K562 (cell line): ENCODE measurements around the gene DPRX. TPM values are rescaled to one million over a fixed set of nuclear protein-coding genes. Genes with fewer than 3 reads are reported as not detected.

Experiments used
- ATAC-seq: fragments of 200-7000 bp; cut with Tn5 transposase; 3 replicates; pipeline ENCODE4 v1.9.1; 2020; ENCODE audit warnings: moderate library complexity
- BruUV-seq: library from RNA; stranded (reverse); fragments of 400-500 nt; replicated peaks from 2 replicates; lab custom pipeline; 2021; lab: Mats Ljungman, UMichigan
- CTCF ChIA-PET: fragments of 300-600 bp; formaldehyde crosslinking; extraction: SDS; loops from one replicate; lab custom pipeline; 2021; ENCODE audit warnings: low intra/inter-chr PET ratio; lab: Yijun Ruan, JAX
- POLR2A ChIA-PET: fragments of 300-600, 350-650 bp; sonication (Branson Sonifier 250); formaldehyde crosslinking; extraction: SDS; loops from one replicate; lab custom pipeline; 2021; ENCODE audit warnings: antibody characterized with exemption, inconsistent platforms; lab: Yijun Ruan, JAX
- DNase-seq, 4 experiments: peaks; one replicate each; pipeline versions ENCODE4 v3.0.0 to v3.0.0-alpha.2; 2011 to 2018; ENCODE audit warnings: low spot score in 3 of 4, mixed read lengths in 3 of 4; ENCODE audit errors: extremely low read depth in 1 of 4
- FAIRE-seq: peaks from 2 replicates; lab custom pipeline; 2011; peaks lifted over from hg19 to GRCh38; lab: Jason Lieb, UNC
- H2AFZ ChIP-seq: 2 replicates; pipeline ENCODE4 v1.6.0; 2011; ENCODE audit warnings: low read depth, low read length, control low read depth, inconsistent platforms
- H3K27ac ChIP-seq: fragments of 200-600 bp; 3 replicates; pipeline ENCODE4 v1.8.0; 2011; ENCODE audit warnings: low read depth, mild to moderate bottlenecking, control low read depth, inconsistent platforms, low read length, moderate library complexity, mixed read lengths; ENCODE audit errors: extremely low read depth
- H3K27me3 ChIP-seq, 2 experiments: fragments of 300-600 bp in 1 of 2; 2 replicates in 1 of 2; 3 replicates in 1 of 2; pipeline versions ENCODE4 v1.6.0 to v1.8.0; 2011; ENCODE audit warnings: inconsistent platforms in 2 of 2, low read length in 2 of 2, mild to moderate bottlenecking in 1 of 2, mixed read lengths in 1 of 2, moderate library complexity in 1 of 2; ENCODE audit not compliant: control insufficient read depth in 2 of 2, insufficient read depth in 2 of 2
- H3K36me3 ChIP-seq: fragments of 300-600 bp; 3 replicates; pipeline ENCODE4 v1.8.0; 2011; ENCODE audit warnings: mild to moderate bottlenecking, low read length, inconsistent platforms; ENCODE audit not compliant: control insufficient read depth, insufficient read depth
- H3K4me1 ChIP-seq, 2 experiments: fragments of 200-600 bp in 1 of 2; replicated peaks in 1 of 2; 2 replicates in 1 of 2; 3 replicates in 1 of 2; pipeline versions ENCODE4 v1.5.1 to v1.8.0; 2011; ENCODE audit warnings: inconsistent platforms in 2 of 2, low read length in 2 of 2, mild to moderate bottlenecking in 1 of 2, mixed read lengths in 1 of 2, moderate library complexity in 1 of 2; ENCODE audit not compliant: control insufficient read depth in 2 of 2, insufficient read depth in 2 of 2
- H3K4me2 ChIP-seq: 2 replicates; pipeline ENCODE4 v1.6.1; 2011; ENCODE audit warnings: low read length, control low read depth, inconsistent platforms, mixed read lengths; ENCODE audit not compliant: insufficient read depth
- H3K4me3 ChIP-seq: fragments of 200-600 bp; sonication (generic), shearing (Covaris generic); 2 replicates; pipeline ENCODE4 v1.5.1; 2016; ENCODE audit warnings: control low read depth, inconsistent platforms
- H3K79me2 ChIP-seq: fragments of 200-600 bp; 3 replicates; pipeline ENCODE4 v1.8.0; 2011; ENCODE audit warnings: low read length, inconsistent platforms; ENCODE audit not compliant: control insufficient read depth, insufficient read depth
- H3K9ac ChIP-seq, 2 experiments: 2 replicates each; pipeline versions ENCODE4 v1.6.0 to v1.6.1; 2011; ENCODE audit warnings: low read depth in 2 of 2, low read length in 2 of 2, control low read depth in 1 of 2, inconsistent platforms in 1 of 2, mild to moderate bottlenecking in 1 of 2, mixed read lengths in 1 of 2; ENCODE audit not compliant: insufficient read depth in 1 of 2
- H3K9me1 ChIP-seq: one replicate; pipeline ENCODE4 v1.6.0; 2011; ENCODE audit warnings: inconsistent platforms, mild to moderate bottlenecking, low read length, moderate library complexity; ENCODE audit not compliant: control insufficient read depth, insufficient read depth
- H3K9me3 ChIP-seq: replicated peaks from 2 replicates; pipeline ENCODE4 v1.5.1; 2011; ENCODE audit warnings: low read depth, low read length, inconsistent platforms; ENCODE audit not compliant: control insufficient read depth, insufficient read depth
- H4K20me1 ChIP-seq: replicated peaks from 2 replicates; pipeline ENCODE4 v1.6.1; 2011; ENCODE audit warnings: low read length, inconsistent platforms, mixed read lengths; ENCODE audit not compliant: control insufficient read depth, insufficient read depth
- CBFA2T2 ChIP-seq: fragments of 450-650 bp; conservative IDR thresholded peaks from 2 replicates; pipeline ENCODE4 v1.6.1; 2017; ENCODE audit warnings: mild to moderate bottlenecking
- CBX3 ChIP-seq, 2 experiments: IDR thresholded peaks; 1 replicate in 1 of 2; 2 replicates in 1 of 2; pipeline ENCODE4 v1.6.1; 2012; ENCODE audit warnings: inconsistent platforms in 2 of 2, low read length in 2 of 2, borderline replicate concordance in 1 of 2, control low read depth in 1 of 2
- ETV1 ChIP-seq: fragments of 450-650 bp; conservative IDR thresholded peaks from 2 replicates; pipeline ENCODE4 v1.6.1; 2016; ENCODE audit warnings: missing genetic modification characterization, control low read depth, low read depth, missing compliant biosample characterization
- HDAC3 ChIP-seq: fragments of 450-650 bp; IDR thresholded peaks from 2 replicates; pipeline ENCODE4 v1.6.1; 2018; ENCODE audit warnings: borderline replicate concordance, mild to moderate bottlenecking, moderate library complexity; ENCODE audit not compliant: partially characterized antibody
- HOXB6 ChIP-seq: fragments of 250-450 bp; sonication (Bioruptor Pico); IDR thresholded peaks from 2 replicates; pipeline ENCODE4 v1.5.1; 2022; ENCODE audit warnings: mild to moderate bottlenecking, borderline replicate concordance
- KAT8 ChIP-seq: fragments of 450-650 bp; IDR thresholded peaks from 2 replicates; pipeline ENCODE4 v1.6.1; 2016; ENCODE audit warnings: low read depth, mild to moderate bottlenecking
- KHSRP ChIP-seq: fragments of 450-650 bp; IDR thresholded peaks from 2 replicates; pipeline ENCODE4 v1.6.1; 2017
- NFE2L1 ChIP-seq: fragments of 450-650 bp; IDR thresholded peaks from 2 replicates; pipeline ENCODE4 v1.6.1; 2016; ENCODE audit warnings: missing genetic modification characterization, low read depth, mild to moderate bottlenecking, missing compliant biosample characterization, moderate library complexity, borderline replicate concordance
- PHF8 ChIP-seq: fragments of 200-600 bp; sonication (generic); IDR thresholded peaks from 2 replicates; pipeline ENCODE4 v1.6.1; 2012; ENCODE audit warnings: mixed run types, mild to moderate bottlenecking, inconsistent platforms, low read length, moderate library complexity, borderline replicate concordance
- PPARD ChIP-seq: fragments of 250-450 bp; sonication (Bioruptor Pico); IDR thresholded peaks from 2 replicates; pipeline ENCODE4 v1.8.0; 2022; ENCODE audit warnings: inconsistent platforms, mild to moderate bottlenecking, moderate library complexity
- SP2 ChIP-seq: IDR thresholded peaks from 2 replicates; pipeline ENCODE4 v1.6.1; 2011; ENCODE audit warnings: mild to moderate bottlenecking, low read depth, low read length, moderate library complexity; ENCODE audit not compliant: poor library complexity, severe bottlenecking; ENCODE audit errors: extremely low read depth
- STAT5A ChIP-seq: IDR thresholded peaks from 2 replicates; pipeline ENCODE4 v1.6.1; 2012; ENCODE audit warnings: low read length, inconsistent platforms, borderline replicate concordance
- ZNF707 ChIP-seq: fragments of 250-450 bp; sonication (Bioruptor Pico); conservative IDR thresholded peaks from 2 replicates; pipeline ENCODE4 v1.8.0; 2022; ENCODE audit warnings: inconsistent platforms, mild to moderate bottlenecking, moderate library complexity
- WGBS: fragments of 100-300 bp; shearing (Covaris generic); methylation state at CpG from one replicate; pipeline ENCODE4 v1.1.6; 2016; ENCODE audit warnings: low coverage, mixed read lengths; ENCODE audit not compliant: insufficient coverage; ENCODE audit errors: missing lambda C conversion rate; 5-methylcytosine and 5-hydroxymethylcytosine counted together
- in situ Hi-C: fragments of 300-500 bp; cut with MboI; formaldehyde crosslinking; loops from 4 replicates; pipeline ENCODE4 v1.15.0; 2018; ENCODE audit warnings: inconsistent platforms, mixed read lengths
- intact Hi-C: fragments of 100-400 bp; cut with micrococcal nuclease; formaldehyde crosslinking; loops from 2 replicates; pipeline ENCODE4 v1.14.2; 2022
- polyA plus RNA-seq, 8 experiments: library from polyadenylated mRNA; depleted of rRNA in 4 of 8; stranded (reverse) in 5 of 8; unstranded in 3 of 8; fragments of >200 nt; fragmentation: Nextera tagmentation in 2 of 8; fragmentation: Illumina TruSeq in 1 of 8; extraction: Ambion mirVana in 2 of 8; extraction: Trizol in 1 of 8; gene quantifications; 2 replicates each; pipeline versions ENCODE4 v1.2.1 to v1.2.3, GENCODE V29; 2011 to 2014; ENCODE audit warnings: inconsistent platforms in 1 of 8, missing spikeins in 1 of 8
- total RNA-seq, 7 experiments: library from RNA; depleted of rRNA in 6 of 7; stranded (reverse); fragments of >200 nt in 6 of 7; fragmentation: Illumina TruSeq in 2 of 7; extraction: Trizol in 2 of 7; gene quantifications; 2 replicates each; pipeline versions ENCODE4 v1.2.1 to v1.2.3, GENCODE V29; 2011 to 2021; ENCODE audit warnings: low replicate concordance in 1 of 7
- TF ChIP-seq, protein P1 (sequence below): sonication (generic); formaldehyde crosslinking; IDR thresholded peaks from 2 replicates; pipeline ENCODE4 v1.8.0; 2022; ENCODE audit warnings: mild to moderate bottlenecking, missing genetic modification reagents
- TF ChIP-seq, protein P2 (sequence below): sonication (generic); formaldehyde crosslinking; IDR thresholded peaks from 2 replicates; pipeline ENCODE4 v1.8.0; 2022; ENCODE audit warnings: mild to moderate bottlenecking, missing genetic modification reagents

DPRX gene
- total and polyA plus RNA-seq, 9 of the 15 experiments (the other 6 are each of a cell fraction or from before 2014, with no cell fraction given), result not detected

DNA sequence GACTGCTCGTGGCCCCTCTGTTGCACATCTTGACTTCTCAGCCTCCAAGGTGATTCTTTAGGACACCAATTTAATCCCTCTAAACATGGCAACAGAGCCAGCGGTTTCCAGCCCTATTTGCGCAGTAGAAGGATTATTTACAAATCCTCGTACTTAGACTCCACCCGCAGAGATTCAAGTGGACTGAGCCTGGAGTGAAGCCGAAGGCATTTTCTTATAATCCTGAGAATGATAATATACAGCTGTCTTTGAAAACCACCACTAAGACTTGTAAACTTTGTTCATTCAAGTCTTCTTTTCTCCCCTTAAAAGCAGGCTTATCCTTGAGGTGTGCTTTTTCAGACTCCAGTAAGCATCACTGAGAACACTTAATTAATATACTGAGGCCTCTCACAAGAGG lies 4.8 kb upstream of the DPRX start:
- POLR2A ChIA-PET, result no interaction called here
- intact Hi-C loops, result no loop called here
- Histone ChIP-seq H3K9me1 (no peaks in the 10 kb centered on the region), H2AFZ (no peak overlapping the region), H3K4me1 (no peaks in the 10 kb centered on the region), H3K36me3 (no peaks in the 10 kb centered on the region), H3K9me3 (no peaks in the 10 kb centered on the region), H3K79me2 (no peaks in the 10 kb centered on the region), H3K27me3 (peaks cover 3 to 31% of the 10 kb centered on the region in 2 experiments; a peak in 3 of 5 replicates), H3K4me3 (no peak overlapping the region), H3K27ac (no peak overlapping the region), H3K9ac (no peak overlapping the region), H4K20me1 (no peaks in the 10 kb centered on the region), H3K4me2 (no peak overlapping the region)
- FAIRE-seq, result no peak
- DNase-seq, result no peak
- no TSS peak for BruUV-seq
- WGBS, result under 1% methylated on average over 6 of the region's 6 CpGs
- TF ChIP-seq, protein P1, sequence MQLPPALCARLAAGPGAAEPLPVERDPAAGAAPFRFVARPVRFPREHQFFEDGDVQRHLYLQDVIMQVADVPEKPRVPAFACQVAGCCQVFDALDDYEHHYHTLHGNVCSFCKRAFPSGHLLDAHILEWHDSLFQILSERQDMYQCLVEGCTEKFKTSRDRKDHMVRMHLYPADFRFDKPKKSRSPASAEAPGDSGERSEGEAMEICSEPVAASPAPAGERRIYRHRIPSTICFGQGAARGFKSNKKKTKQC (CRISPR knock-in tag), result no peak
- no peak for TF ChIP-seq PHF8
- TF ChIP-seq KAT8, result no peak
- TF ChIP-seq PPARD (CRISPR knock-in tag), result no peak
- CTCF ChIA-PET, result no interaction called here
- in situ Hi-C loops, result no loop called here
- ATAC-seq, result no peak

DNA sequence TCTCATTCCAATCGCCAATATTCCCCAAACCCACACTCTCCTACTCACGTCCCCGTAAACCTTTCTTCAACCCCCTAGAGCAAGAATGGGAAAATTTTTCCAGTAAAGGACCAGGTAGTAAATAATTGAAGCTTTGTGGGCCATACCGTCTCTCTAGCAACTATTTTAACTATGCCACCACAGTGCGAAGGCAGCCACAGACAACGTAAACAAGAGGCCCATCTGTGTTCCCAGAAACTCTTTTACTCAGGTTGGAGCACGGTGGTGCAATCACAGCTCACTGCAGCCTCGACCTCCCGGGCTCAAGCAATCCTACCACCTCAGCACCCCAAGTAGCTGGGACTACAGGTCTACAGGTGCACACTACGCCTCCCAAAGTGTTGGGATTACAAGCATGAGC lies 3.0 kb downstream of the DPRX start:
- intact Hi-C loops (no loop called here), in situ Hi-C loops (no loop called here)
- no TSS peak for BruUV-seq
- no peak for FAIRE-seq
- Histone ChIP-seq H2AFZ (no peak overlapping the region), H3K9ac (no peak overlapping the region), H3K9me1 (no peaks in the 10 kb centered on the region), H3K79me2 (no peaks in the 10 kb centered on the region), H3K27me3 (peaks cover 9 to 37% of the 10 kb centered on the region in 2 experiments; a peak in 3 of 5 replicates), H3K4me1 (no peaks in the 10 kb centered on the region), H4K20me1 (no peaks in the 10 kb centered on the region), H3K36me3 (no peaks in the 10 kb centered on the region), H3K4me2 (no peak overlapping the region), H3K4me3 (no peak overlapping the region), H3K27ac (no peak overlapping the region), H3K9me3 (no peaks in the 10 kb centered on the region)
- ChIA-PET CTCF (no interaction called here), POLR2A (no interaction called here)
- 0% methylated on average over 10 of the region's 10 CpGs for WGBS
- no peak for DNase-seq
- ATAC-seq, result no peak
- TF ChIP-seq NFE2L1 (no peak), KHSRP (no peak), STAT5A (no peak), CBFA2T2 (no peak), HDAC3 (no peak), SP2 (no peak), ETV1 (tag) (no peak), ZNF707 (CRISPR knock-in tag) (no peak), CBX3 (IDR thresholded peaks at IDR 0.05; ENCODE audit: borderline replicate concordance in 1 of 2, low read length in 2 of 2) (no peak), HOXB6 (CRISPR knock-in tag) (no peak)
- TF ChIP-seq, protein P2, sequence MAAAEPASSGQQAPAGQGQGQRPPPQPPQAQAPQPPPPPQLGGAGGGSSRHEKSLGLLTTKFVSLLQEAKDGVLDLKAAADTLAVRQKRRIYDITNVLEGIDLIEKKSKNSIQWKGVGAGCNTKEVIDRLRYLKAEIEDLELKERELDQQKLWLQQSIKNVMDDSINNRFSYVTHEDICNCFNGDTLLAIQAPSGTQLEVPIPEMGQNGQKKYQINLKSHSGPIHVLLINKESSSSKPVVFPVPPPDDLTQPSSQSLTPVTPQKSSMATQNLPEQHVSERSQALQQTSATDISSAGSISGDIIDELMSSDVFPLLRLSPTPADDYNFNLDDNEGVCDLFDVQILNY (CRISPR knock-in tag), result no peak
